GM23338 (cell line): ENCODE measurements around the gene EXOC6. TPM values are rescaled to one million over a fixed set of nuclear protein-coding genes. Genes with fewer than 3 reads are reported as not detected.

Source experiments
- ATAC-seq: fragments of 200-7000 bp; cut with Tn5 transposase; 3 replicates; pipeline ENCODE4 v1.9.1; 2020
- DNase-seq: peaks from one replicate; pipeline ENCODE4 v3.0.0-alpha.2; 2015; ENCODE audit warnings: low spot score
- H2AFZ ChIP-seq: fragments of 200-600 bp; sonication (generic); 2 replicates; pipeline ENCODE4 v1.8.0; 2016; ENCODE audit warnings: antibody characterized with exemption, mild to moderate bottlenecking, moderate library complexity
- H3F3A ChIP-seq: fragments of 200-600 bp; sonication (generic); replicated peaks from 2 replicates; pipeline ENCODE4 v1.8.0; 2017; ENCODE audit warnings: antibody characterized with exemption, mixed run types, low read depth
- H3K27ac ChIP-seq: fragments of 200-600 bp; sonication (generic); 2 replicates; pipeline ENCODE4 v1.6.1; 2016; ENCODE audit warnings: low read depth
- H3K27me3 ChIP-seq: fragments of 200-600 bp; sonication (generic); 2 replicates; pipeline ENCODE4 v1.8.0; 2016; ENCODE audit warnings: mild to moderate bottlenecking, mixed run types, moderate library complexity; ENCODE audit not compliant: insufficient read depth
- H3K36me3 ChIP-seq: fragments of 200-600 bp; sonication (generic); 2 replicates; pipeline ENCODE4 v1.8.0; 2016; ENCODE audit warnings: mild to moderate bottlenecking; ENCODE audit not compliant: insufficient read depth
- H3K4me1 ChIP-seq: fragments of 200-600 bp; sonication (generic); 2 replicates; pipeline ENCODE4 v1.8.0; 2016; ENCODE audit warnings: mild to moderate bottlenecking, moderate library complexity; ENCODE audit not compliant: insufficient read depth
- H3K4me2 ChIP-seq: fragments of 200-600 bp; sonication (generic); 2 replicates; pipeline ENCODE4 v1.7.1; 2017; ENCODE audit warnings: mixed run types
- H3K4me3 ChIP-seq: fragments of 200-600 bp; sonication (generic); 2 replicates; pipeline ENCODE4 v1.6.1; 2016; ENCODE audit warnings: mixed run types
- H3K79me2 ChIP-seq: fragments of 200-600 bp; sonication (generic); replicated peaks from 2 replicates; pipeline ENCODE4 v1.8.0; 2017; ENCODE audit warnings: mild to moderate bottlenecking; ENCODE audit not compliant: insufficient read depth
- H3K9me2 ChIP-seq: fragments of 200-600 bp; sonication (generic); 2 replicates; pipeline ENCODE4 v1.8.0; 2017; ENCODE audit not compliant: insufficient read depth
- H4K20me1 ChIP-seq: fragments of 200-600 bp; sonication (generic); replicated peaks from 2 replicates; pipeline ENCODE4 v1.8.0; 2017; ENCODE audit warnings: mild to moderate bottlenecking; ENCODE audit not compliant: insufficient read depth
- H3K27ac Mint-ChIP-seq: 2 replicates; pipeline ENCODE4 v1.8.0; 2020; ENCODE audit warnings: inconsistent platforms, mild to moderate bottlenecking, moderate library complexity, mixed read lengths
- H3K27me3 Mint-ChIP-seq: 3 replicates; pipeline ENCODE4 v1.8.0; 2022; ENCODE audit warnings: low read depth, mild to moderate bottlenecking, moderate library complexity, mixed read lengths, inconsistent platforms; ENCODE audit not compliant: insufficient read depth, poor library complexity
- H3K36me3 Mint-ChIP-seq: 3 replicates; pipeline ENCODE4 v1.8.0; 2021; ENCODE audit warnings: low read depth, mild to moderate bottlenecking, inconsistent platforms, moderate library complexity, mixed read lengths
- H3K4me1 Mint-ChIP-seq: 3 replicates; pipeline ENCODE4 v1.8.0; 2020; ENCODE audit warnings: mild to moderate bottlenecking, inconsistent platforms, mixed read lengths
- H3K4me3 Mint-ChIP-seq: 3 replicates; pipeline ENCODE4 v1.8.0; 2021; ENCODE audit warnings: moderate library complexity, mild to moderate bottlenecking, inconsistent platforms, mixed read lengths
- H3K9me3 Mint-ChIP-seq: 3 replicates; pipeline ENCODE4 v1.8.0; 2020; ENCODE audit warnings: moderate library complexity, mild to moderate bottlenecking, inconsistent platforms, mixed read lengths
- CREB1 ChIP-seq: fragments of 250-450 bp; sonication (Bioruptor Pico); IDR thresholded peaks from 2 replicates; pipeline ENCODE4 v1.5.0; 2020; ENCODE audit warnings: low read depth, mild to moderate bottlenecking, moderate library complexity
- EZH2phosphoT487 ChIP-seq: fragments of 200-600 bp; sonication (generic); IDR thresholded peaks from one replicate; pipeline ENCODE4 v1.8.1; 2018; ENCODE audit warnings: antibody characterized with exemption; ENCODE audit not compliant: unreplicated experiment
- NANOG ChIP-seq: IDR thresholded peaks from 2 replicates; pipeline ENCODE4 v1.6.1; 2016; ENCODE audit warnings: antibody characterized with exemption, borderline replicate concordance
- POLR2AphosphoS5 ChIP-seq: IDR thresholded peaks from 2 replicates; pipeline ENCODE4 v1.6.1; 2016; ENCODE audit warnings: antibody characterized with exemption, low read depth
- STAT1 ChIP-seq: IDR thresholded peaks from one replicate; pipeline ENCODE4 v1.6.1; 2016; ENCODE audit warnings: antibody characterized with exemption; ENCODE audit not compliant: unreplicated experiment
- ZNF114 ChIP-seq: fragments of 250-450 bp; sonication (Bioruptor Pico); IDR thresholded peaks from 2 replicates; pipeline ENCODE4 v1.5.0; 2020; ENCODE audit warnings: mild to moderate bottlenecking, moderate library complexity
- ZNF331 ChIP-seq: fragments of 250-450 bp; sonication (Bioruptor Pico); IDR thresholded peaks from 2 replicates; pipeline ENCODE4 v1.5.0; 2020; ENCODE audit warnings: low read depth, mild to moderate bottlenecking, moderate library complexity
- polyA plus RNA-seq: library from polyadenylated mRNA; unstranded; fragments of >200 nt; fragmentation: Nextera tagmentation; extraction: Ambion mirVana; gene quantifications from 2 replicates; pipeline ENCODE4 v1.2.1, GENCODE V29; 2016
- total RNA-seq: library from RNA; depleted of rRNA; stranded (reverse); fragments of >200 nt; shearing (Covaris generic); gene quantifications from 2 replicates; pipeline ENCODE4 v1.2.3, GENCODE V29; 2014
- TF ChIP-seq, protein P1 (sequence below): IDR thresholded peaks from 2 replicates; pipeline ENCODE4 v1.6.1; 2016; ENCODE audit warnings: antibody characterized with exemption
- TF ChIP-seq, protein P2 (sequence below): IDR thresholded peaks from one replicate; pipeline ENCODE4 v1.6.1; 2018; ENCODE audit warnings: antibody characterized with exemption; ENCODE audit not compliant: unreplicated experiment
- TF ChIP-seq, protein P3 (sequence below): fragments of 250-450 bp; sonication (Bioruptor Pico); IDR thresholded peaks from 2 replicates; pipeline ENCODE4 v1.5.0; 2020; ENCODE audit warnings: mild to moderate bottlenecking, moderate library complexity

Gene EXOC6
- total and polyA plus RNA-seq, 2 experiments from 2014 or later = 5.0 to 6.0 TPM

DNA sequence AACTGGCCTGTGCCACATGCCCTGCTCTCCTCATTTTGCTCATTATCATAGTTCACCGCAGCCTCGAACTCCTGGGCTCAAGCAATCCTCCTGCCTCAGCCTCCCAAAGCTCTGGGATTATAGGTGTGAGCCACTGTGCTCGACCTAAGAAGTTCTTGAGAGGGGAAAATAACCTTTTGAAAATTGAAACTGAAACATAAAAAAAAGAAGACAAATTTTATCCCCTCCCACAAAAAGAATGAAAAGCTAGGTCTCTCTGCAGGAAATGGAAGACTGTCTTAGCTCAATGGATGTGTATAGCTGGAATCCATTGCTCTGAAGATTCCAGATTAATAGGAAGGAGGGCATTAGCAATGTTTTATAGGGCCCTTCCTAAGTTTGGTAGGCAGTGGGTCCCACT lies 2.0 kb upstream of the EXOC6 start:
- H3K4me3 ChIP-seq = no peak overlapping the region
- no peaks in the 10 kb centered on the region for H3K36me3 ChIP-seq
- H4K20me1 ChIP-seq = no peaks in the 10 kb centered on the region; the same call in 1 of the 2 replicates
- no peaks in the 10 kb centered on the region for H3K36me3 Mint-ChIP-seq
- peaks cover 27% of the 10 kb centered on the region for H3K27me3 Mint-ChIP-seq
- no peak overlapping the region for H3K4me3 Mint-ChIP-seq
- peaks cover 13% of the 10 kb centered on the region; the same call in 1 of the 2 replicates for H3K4me1 ChIP-seq
- H3K79me2 ChIP-seq = no peaks in the 10 kb centered on the region
- H3K27ac ChIP-seq = no peak overlapping the region
- H3K27me3 ChIP-seq = peaks cover 46% of the 10 kb centered on the region
- no peak overlapping the region for H3K27ac Mint-ChIP-seq
- peaks cover 4% of the 10 kb centered on the region; the same call in 2 of the 3 replicates for H3K9me3 Mint-ChIP-seq
- DNase-seq (no peak), ATAC-seq (no peak)
- H3F3A ChIP-seq = no peaks in the 10 kb centered on the region
- H3K4me2 ChIP-seq = no peak overlapping the region
- H2AFZ ChIP-seq = no peak overlapping the region
- TF ChIP-seq CREB1 (CRISPR knock-in tag) = no peak
- TF ChIP-seq EZH2phosphoT487 = no peak
- TF ChIP-seq, protein P1, sequence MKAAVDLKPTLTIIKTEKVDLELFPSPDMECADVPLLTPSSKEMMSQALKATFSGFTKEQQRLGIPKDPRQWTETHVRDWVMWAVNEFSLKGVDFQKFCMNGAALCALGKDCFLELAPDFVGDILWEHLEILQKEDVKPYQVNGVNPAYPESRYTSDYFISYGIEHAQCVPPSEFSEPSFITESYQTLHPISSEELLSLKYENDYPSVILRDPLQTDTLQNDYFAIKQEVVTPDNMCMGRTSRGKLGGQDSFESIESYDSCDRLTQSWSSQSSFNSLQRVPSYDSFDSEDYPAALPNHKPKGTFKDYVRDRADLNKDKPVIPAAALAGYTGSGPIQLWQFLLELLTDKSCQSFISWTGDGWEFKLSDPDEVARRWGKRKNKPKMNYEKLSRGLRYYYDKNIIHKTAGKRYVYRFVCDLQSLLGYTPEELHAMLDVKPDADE = no peak
- no peak for TF ChIP-seq NANOG
- no peak for TF ChIP-seq POLR2AphosphoS5
- TF ChIP-seq, protein P2, sequence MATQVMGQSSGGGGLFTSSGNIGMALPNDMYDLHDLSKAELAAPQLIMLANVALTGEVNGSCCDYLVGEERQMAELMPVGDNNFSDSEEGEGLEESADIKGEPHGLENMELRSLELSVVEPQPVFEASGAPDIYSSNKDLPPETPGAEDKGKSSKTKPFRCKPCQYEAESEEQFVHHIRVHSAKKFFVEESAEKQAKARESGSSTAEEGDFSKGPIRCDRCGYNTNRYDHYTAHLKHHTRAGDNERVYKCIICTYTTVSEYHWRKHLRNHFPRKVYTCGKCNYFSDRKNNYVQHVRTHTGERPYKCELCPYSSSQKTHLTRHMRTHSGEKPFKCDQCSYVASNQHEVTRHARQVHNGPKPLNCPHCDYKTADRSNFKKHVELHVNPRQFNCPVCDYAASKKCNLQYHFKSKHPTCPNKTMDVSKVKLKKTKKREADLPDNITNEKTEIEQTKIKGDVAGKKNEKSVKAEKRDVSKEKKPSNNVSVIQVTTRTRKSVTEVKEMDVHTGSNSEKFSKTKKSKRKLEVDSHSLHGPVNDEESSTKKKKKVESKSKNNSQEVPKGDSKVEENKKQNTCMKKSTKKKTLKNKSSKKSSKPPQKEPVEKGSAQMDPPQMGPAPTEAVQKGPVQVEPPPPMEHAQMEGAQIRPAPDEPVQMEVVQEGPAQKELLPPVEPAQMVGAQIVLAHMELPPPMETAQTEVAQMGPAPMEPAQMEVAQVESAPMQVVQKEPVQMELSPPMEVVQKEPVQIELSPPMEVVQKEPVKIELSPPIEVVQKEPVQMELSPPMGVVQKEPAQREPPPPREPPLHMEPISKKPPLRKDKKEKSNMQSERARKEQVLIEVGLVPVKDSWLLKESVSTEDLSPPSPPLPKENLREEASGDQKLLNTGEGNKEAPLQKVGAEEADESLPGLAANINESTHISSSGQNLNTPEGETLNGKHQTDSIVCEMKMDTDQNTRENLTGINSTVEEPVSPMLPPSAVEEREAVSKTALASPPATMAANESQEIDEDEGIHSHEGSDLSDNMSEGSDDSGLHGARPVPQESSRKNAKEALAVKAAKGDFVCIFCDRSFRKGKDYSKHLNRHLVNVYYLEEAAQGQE = no peak
- TF ChIP-seq, protein P3, sequence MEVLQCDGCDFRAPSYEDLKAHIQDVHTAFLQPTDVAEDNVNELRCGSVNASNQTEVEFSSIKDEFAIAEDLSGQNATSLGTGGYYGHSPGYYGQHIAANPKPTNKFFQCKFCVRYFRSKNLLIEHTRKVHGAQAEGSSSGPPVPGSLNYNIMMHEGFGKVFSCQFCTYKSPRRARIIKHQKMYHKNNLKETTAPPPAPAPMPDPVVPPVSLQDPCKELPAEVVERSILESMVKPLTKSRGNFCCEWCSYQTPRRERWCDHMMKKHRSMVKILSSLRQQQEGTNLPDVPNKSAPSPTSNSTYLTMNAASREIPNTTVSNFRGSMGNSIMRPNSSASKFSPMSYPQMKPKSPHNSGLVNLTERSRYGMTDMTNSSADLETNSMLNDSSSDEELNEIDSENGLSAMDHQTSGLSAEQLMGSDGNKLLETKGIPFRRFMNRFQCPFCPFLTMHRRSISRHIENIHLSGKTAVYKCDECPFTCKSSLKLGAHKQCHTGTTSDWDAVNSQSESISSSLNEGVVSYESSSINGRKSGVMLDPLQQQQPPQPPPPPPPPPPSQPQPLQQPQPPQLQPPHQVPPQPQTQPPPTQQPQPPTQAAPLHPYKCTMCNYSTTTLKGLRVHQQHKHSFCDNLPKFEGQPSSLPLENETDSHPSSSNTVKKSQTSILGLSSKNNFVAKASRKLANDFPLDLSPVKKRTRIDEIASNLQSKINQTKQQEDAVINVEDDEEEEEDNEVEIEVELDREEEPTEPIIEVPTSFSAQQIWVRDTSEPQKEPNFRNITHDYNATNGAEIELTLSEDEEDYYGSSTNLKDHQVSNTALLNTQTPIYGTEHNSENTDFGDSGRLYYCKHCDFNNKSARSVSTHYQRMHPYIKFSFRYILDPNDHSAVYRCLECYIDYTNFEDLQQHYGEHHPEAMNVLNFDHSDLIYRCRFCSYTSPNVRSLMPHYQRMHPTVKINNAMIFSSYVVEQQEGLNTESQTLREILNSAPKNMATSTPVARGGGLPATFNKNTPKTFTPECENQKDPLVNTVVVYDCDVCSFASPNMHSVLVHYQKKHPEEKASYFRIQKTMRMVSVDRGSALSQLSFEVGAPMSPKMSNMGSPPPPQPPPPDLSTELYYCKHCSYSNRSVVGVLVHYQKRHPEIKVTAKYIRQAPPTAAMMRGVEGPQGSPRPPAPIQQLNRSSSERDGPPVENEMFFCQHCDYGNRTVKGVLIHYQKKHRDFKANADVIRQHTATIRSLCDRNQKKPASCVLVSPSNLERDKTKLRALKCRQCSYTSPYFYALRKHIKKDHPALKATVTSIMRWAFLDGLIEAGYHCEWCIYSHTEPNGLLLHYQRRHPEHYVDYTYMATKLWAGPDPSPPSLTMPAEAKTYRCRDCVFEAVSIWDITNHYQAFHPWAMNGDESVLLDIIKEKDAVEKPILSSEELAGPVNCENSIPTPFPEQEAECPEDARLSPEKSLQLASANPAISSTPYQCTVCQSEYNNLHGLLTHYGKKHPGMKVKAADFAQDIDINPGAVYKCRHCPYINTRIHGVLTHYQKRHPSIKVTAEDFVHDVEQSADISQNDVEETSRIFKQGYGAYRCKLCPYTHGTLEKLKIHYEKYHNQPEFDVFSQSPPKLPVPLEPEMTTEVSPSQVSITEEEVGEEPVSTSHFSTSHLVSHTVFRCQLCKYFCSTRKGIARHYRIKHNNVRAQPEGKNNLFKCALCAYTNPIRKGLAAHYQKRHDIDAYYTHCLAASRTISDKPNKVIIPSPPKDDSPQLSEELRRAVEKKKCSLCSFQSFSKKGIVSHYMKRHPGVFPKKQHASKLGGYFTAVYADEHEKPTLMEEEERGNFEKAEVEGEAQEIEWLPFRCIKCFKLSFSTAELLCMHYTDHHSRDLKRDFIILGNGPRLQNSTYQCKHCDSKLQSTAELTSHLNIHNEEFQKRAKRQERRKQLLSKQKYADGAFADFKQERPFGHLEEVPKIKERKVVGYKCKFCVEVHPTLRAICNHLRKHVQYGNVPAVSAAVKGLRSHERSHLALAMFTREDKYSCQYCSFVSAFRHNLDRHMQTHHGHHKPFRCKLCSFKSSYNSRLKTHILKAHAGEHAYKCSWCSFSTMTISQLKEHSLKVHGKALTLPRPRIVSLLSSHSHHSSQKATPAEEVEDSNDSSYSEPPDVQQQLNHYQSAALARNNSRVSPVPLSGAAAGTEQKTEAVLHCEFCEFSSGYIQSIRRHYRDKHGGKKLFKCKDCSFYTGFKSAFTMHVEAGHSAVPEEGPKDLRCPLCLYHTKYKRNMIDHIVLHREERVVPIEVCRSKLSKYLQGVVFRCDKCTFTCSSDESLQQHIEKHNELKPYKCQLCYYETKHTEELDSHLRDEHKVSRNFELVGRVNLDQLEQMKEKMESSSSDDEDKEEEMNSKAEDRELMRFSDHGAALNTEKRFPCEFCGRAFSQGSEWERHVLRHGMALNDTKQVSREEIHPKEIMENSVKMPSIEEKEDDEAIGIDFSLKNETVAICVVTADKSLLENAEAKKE = no peak
- TF ChIP-seq STAT1 = no peak
- TF ChIP-seq ZNF114 = no peak
- TF ChIP-seq ZNF331 = no peak
- H3K9me2 ChIP-seq = no peaks in the 10 kb centered on the region
- peaks cover 13% of the 10 kb centered on the region; the same call in 2 of the 3 replicates for H3K4me1 Mint-ChIP-seq
